Loucy (cell line): ENCODE measurements around the gene TTC29.

Source experiments
- H2AFZ ChIP-seq: fragments of 200-600 bp; sonication (generic); 2 replicates; pipeline ENCODE4 v1.6.0; 2016; ENCODE audit warnings: antibody characterized with exemption, mild to moderate bottlenecking, low read length, moderate library complexity
- H3F3A ChIP-seq: fragments of 200-600 bp; 2 replicates; pipeline ENCODE4 v1.6.0; 2016; ENCODE audit warnings: antibody characterized with exemption, low read depth, mild to moderate bottlenecking
- H3K27me3 ChIP-seq: fragments of 200-600 bp; sonication (generic); 2 replicates; pipeline ENCODE4 v1.6.1; 2014; ENCODE audit warnings: low read length, mild to moderate bottlenecking; ENCODE audit not compliant: insufficient read depth, poor library complexity, severe bottlenecking
- H3K36me3 ChIP-seq: fragments of 200-600 bp; sonication (generic); 2 replicates; pipeline ENCODE4 v1.6.1; 2016; ENCODE audit warnings: low read length; ENCODE audit not compliant: insufficient read depth
- H3K4me1 ChIP-seq: fragments of 200-600 bp; sonication (generic); 2 replicates; pipeline ENCODE4 v1.5.1; 2014; ENCODE audit warnings: low read length, mild to moderate bottlenecking; ENCODE audit not compliant: insufficient read depth, poor library complexity, severe bottlenecking
- H3K4me2 ChIP-seq: fragments of 200-600 bp; sonication (generic); 2 replicates; pipeline ENCODE4 v1.6.0; 2014; ENCODE audit warnings: antibody characterized with exemption, low read length, low read depth, mild to moderate bottlenecking; ENCODE audit not compliant: poor library complexity, severe bottlenecking
- H3K4me3 ChIP-seq: fragments of 200-600 bp; sonication (generic); 2 replicates; pipeline ENCODE4 v1.5.1; 2014; ENCODE audit warnings: low read length, mild to moderate bottlenecking, mixed read lengths; ENCODE audit not compliant: poor library complexity, severe bottlenecking
- H3K79me2 ChIP-seq: fragments of 200-600 bp; sonication (generic); 2 replicates; pipeline ENCODE4 v1.6.1; 2014; ENCODE audit warnings: low read length; ENCODE audit not compliant: insufficient read depth
- H3K9ac ChIP-seq: fragments of 200-600 bp; sonication (generic); 2 replicates; pipeline ENCODE4 v1.6.0; 2014; ENCODE audit warnings: mild to moderate bottlenecking, low read depth, low read length, moderate library complexity; ENCODE audit not compliant: poor library complexity, severe bottlenecking
- H3K9me2 ChIP-seq: fragments of 200-600 bp; sonication (generic); replicated peaks from 2 replicates; pipeline ENCODE4 v1.6.1; 2016; ENCODE audit warnings: low read depth, low read length, mixed read lengths
- H3K9me3 ChIP-seq: fragments of 200-600 bp; sonication (generic); 2 replicates; pipeline ENCODE4 v1.6.1; 2014; ENCODE audit warnings: mild to moderate bottlenecking, antibody characterized with exemption, low read length, low read depth; ENCODE audit not compliant: insufficient read depth
- H4K20me1 ChIP-seq: fragments of 200-600 bp; sonication (generic); 2 replicates; pipeline ENCODE4 v1.6.0; 2014; ENCODE audit warnings: antibody characterized with exemption, low read length, mild to moderate bottlenecking; ENCODE audit not compliant: insufficient read depth, poor library complexity, severe bottlenecking
- EZH2phosphoT487 ChIP-seq: fragments of 200-600 bp; IDR thresholded peaks from 2 replicates; pipeline ENCODE4 v1.6.1; 2018; ENCODE audit warnings: antibody characterized with exemption, mild to moderate bottlenecking, moderate library complexity, borderline replicate concordance
- TF ChIP-seq, protein P1 (sequence below): fragments of 200-600 bp; sonication (generic); conservative IDR thresholded peaks from 2 replicates; pipeline ENCODE4 v1.5.1; 2014; ENCODE audit warnings: mild to moderate bottlenecking, antibody characterized with exemption, low read length

The TTC29 gene

GRCh38 chr4:146847345-146847744, 98.3 kb downstream of the TTC29 start:
- H4K20me1 ChIP-seq: no peaks in the 10 kb centered on the region
- H3F3A ChIP-seq: no peaks in the 10 kb centered on the region
- H3K79me2 ChIP-seq: no peaks in the 10 kb centered on the region
- H3K4me3 ChIP-seq: no peak overlapping the region
- H3K9me2 ChIP-seq: no peaks in the 10 kb centered on the region
- no peak overlapping the region for H2AFZ ChIP-seq
- H3K9ac ChIP-seq: no peak overlapping the region
- no peak for TF ChIP-seq EZH2phosphoT487
- TF ChIP-seq, protein P1, sequence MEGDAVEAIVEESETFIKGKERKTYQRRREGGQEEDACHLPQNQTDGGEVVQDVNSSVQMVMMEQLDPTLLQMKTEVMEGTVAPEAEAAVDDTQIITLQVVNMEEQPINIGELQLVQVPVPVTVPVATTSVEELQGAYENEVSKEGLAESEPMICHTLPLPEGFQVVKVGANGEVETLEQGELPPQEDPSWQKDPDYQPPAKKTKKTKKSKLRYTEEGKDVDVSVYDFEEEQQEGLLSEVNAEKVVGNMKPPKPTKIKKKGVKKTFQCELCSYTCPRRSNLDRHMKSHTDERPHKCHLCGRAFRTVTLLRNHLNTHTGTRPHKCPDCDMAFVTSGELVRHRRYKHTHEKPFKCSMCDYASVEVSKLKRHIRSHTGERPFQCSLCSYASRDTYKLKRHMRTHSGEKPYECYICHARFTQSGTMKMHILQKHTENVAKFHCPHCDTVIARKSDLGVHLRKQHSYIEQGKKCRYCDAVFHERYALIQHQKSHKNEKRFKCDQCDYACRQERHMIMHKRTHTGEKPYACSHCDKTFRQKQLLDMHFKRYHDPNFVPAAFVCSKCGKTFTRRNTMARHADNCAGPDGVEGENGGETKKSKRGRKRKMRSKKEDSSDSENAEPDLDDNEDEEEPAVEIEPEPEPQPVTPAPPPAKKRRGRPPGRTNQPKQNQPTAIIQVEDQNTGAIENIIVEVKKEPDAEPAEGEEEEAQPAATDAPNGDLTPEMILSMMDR: no peak
- H3K27me3 ChIP-seq: no peaks in the 10 kb centered on the region
- H3K36me3 ChIP-seq: no peaks in the 10 kb centered on the region
- no peaks in the 10 kb centered on the region for H3K9me3 ChIP-seq
- no peak overlapping the region for H3K4me2 ChIP-seq
- H3K4me1 ChIP-seq: no peaks in the 10 kb centered on the region

- TF ChIP-seq, protein P1: no peak
- TF ChIP-seq EZH2phosphoT487: no peak
These were observed 98.8 kb downstream of the TTC29 start for GRCh38 chr4:146846882-146847281.

DNA sequence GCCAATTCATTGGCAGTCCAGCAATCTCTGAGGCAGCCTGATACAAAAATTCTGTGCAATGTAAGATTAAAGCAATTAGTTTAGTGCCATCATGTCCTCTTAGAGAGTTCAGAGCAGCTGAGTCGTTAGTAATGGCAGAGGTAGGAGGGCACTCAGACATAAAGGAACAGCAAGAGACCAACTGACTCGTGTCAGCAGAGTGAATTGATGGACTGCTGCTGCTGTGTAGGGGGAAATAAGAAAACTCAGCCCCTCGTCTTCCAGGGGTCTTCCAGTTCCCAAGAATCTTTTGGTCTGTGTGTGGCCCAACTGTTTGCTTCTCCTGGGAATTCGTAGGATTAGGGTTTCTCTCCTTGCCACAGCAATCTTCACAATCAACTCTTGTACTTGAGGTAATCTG, 100.9 kb downstream of the TTC29 start:
- H3K79me2 ChIP-seq: no peaks in the 10 kb centered on the region
- H2AFZ ChIP-seq: no peak overlapping the region

More at GRCh38 chr4:146846882-146847281, 98.8 kb downstream of the TTC29 start:
- Histone ChIP-seq H3F3A (no peaks in the 10 kb centered on the region), H4K20me1 (no peaks in the 10 kb centered on the region), H3K4me1 (no peaks in the 10 kb centered on the region), H3K27me3 (no peaks in the 10 kb centered on the region), H3K9me2 (no peaks in the 10 kb centered on the region), H2AFZ (no peak overlapping the region), H3K4me3 (no peak overlapping the region), H3K4me2 (no peak overlapping the region), H3K9me3 (no peaks in the 10 kb centered on the region), H3K79me2 (no peaks in the 10 kb centered on the region), H3K36me3 (no peaks in the 10 kb centered on the region), H3K9ac (no peak overlapping the region)

DNA sequence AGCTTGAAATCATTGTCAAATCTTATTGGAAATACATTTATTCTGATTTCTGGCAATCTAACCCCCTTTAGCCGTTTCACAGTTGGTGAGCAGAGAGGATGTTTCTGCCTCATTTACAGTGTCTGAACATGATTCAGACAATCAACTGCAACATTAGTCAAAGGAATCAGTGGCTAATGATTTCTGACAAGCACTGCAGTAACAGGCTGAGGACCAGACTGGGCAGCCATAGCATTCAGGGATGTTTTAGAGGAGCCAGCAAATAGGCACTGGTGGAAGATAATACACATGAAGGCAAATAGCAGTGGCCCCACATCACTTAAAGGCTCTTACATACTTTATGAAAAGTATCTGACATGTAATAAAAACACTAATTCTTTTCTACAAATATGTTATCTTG, 102.8 kb downstream of the TTC29 start:
- Histone ChIP-seq H3K9me2 (no peaks in the 10 kb centered on the region), H3K4me3 (no peak overlapping the region), H3K9ac (no peak overlapping the region), H4K20me1 (no peaks in the 10 kb centered on the region), H2AFZ (no peak overlapping the region), H3K4me2 (no peak overlapping the region), H3K9me3 (no peaks in the 10 kb centered on the region), H3K27me3 (no peaks in the 10 kb centered on the region), H3K36me3 (no peaks in the 10 kb centered on the region), H3K79me2 (no peaks in the 10 kb centered on the region), H3K4me1 (peaks cover 8% of the 10 kb centered on the region), H3F3A (no peaks in the 10 kb centered on the region)
- TF ChIP-seq EZH2phosphoT487: no peak
- TF ChIP-seq, protein P1: no peak

More for the DNA sequence above, 100.9 kb downstream of the TTC29 start:
- no peak overlapping the region for H3K4me3 ChIP-seq
- H3K36me3 ChIP-seq: no peaks in the 10 kb centered on the region
- H3K4me2 ChIP-seq: no peak overlapping the region
- H3K9me2 ChIP-seq: no peaks in the 10 kb centered on the region
- no peaks in the 10 kb centered on the region for H3K27me3 ChIP-seq
- no peak for TF ChIP-seq EZH2phosphoT487
- H3K9ac ChIP-seq: no peak overlapping the region
- H4K20me1 ChIP-seq: no peaks in the 10 kb centered on the region
- H3K9me3 ChIP-seq: no peaks in the 10 kb centered on the region
- H3F3A ChIP-seq: no peaks in the 10 kb centered on the region
- peaks cover 6% of the 10 kb centered on the region for H3K4me1 ChIP-seq
